Liver (tissue), 9 donors: ENCODE measurements around the gene ARMC9. TPM values are rescaled to one million over a fixed set of nuclear protein-coding genes. Genes with fewer than 3 reads are reported as not detected.

ENCODE experiments used
- DNase-seq: peaks from one replicate; pipeline ENCODE4 v3.0.0-alpha.2; 2017; ENCODE audit warnings: low spot score
- H3K27ac ChIP-seq, 2 donors: one replicate each; pipeline ENCODE4 v1.7.0; 2013; ENCODE audit warnings: inconsistent platforms in 2 of 2, low read length in 2 of 2, control low read depth in 1 of 2, low read depth in 1 of 2, mild to moderate bottlenecking in 1 of 2
- H3K27me3 ChIP-seq, 4 donors: one replicate each; pipeline versions ENCODE4 v1.6.1 to v1.7.0; 2013; ENCODE audit warnings: low read length in 3 of 4, inconsistent platforms in 1 of 4, mild to moderate bottlenecking in 1 of 4, moderate library complexity in 1 of 4; ENCODE audit not compliant: control insufficient read depth in 4 of 4, insufficient read depth in 4 of 4
- H3K36me3 ChIP-seq, 4 donors: one replicate each; pipeline versions ENCODE4 v1.6.1 to v1.7.0; 2013; ENCODE audit warnings: low read length in 3 of 4, mild to moderate bottlenecking in 3 of 4, low read depth in 1 of 4, moderate library complexity in 1 of 4; ENCODE audit not compliant: control insufficient read depth in 4 of 4, insufficient read depth in 3 of 4
- H3K4me1 ChIP-seq, 4 donors: one replicate each; pipeline versions ENCODE4 v1.6.1 to v1.7.0; 2013; ENCODE audit warnings: low read length in 3 of 4, mild to moderate bottlenecking in 3 of 4, moderate library complexity in 1 of 4; ENCODE audit not compliant: control insufficient read depth in 4 of 4, insufficient read depth in 4 of 4
- H3K4me3 ChIP-seq, 3 donors: one replicate each; pipeline versions ENCODE4 v1.6.1 to v1.7.0; 2013; ENCODE audit warnings: low read length in 3 of 3, control low read depth in 1 of 3, low read depth in 1 of 3, mild to moderate bottlenecking in 1 of 3
- H3K9ac ChIP-seq, 2 donors: one replicate each; pipeline ENCODE4 v1.7.0; 2013; ENCODE audit warnings: low read length in 2 of 2, mild to moderate bottlenecking in 2 of 2, moderate library complexity in 2 of 2, control low read depth in 1 of 2, low read depth in 1 of 2
- H3K9me3 ChIP-seq, 4 donors: one replicate each; pipeline versions ENCODE4 v1.6.1 to v1.7.0; 2013; ENCODE audit warnings: low read length in 3 of 4; ENCODE audit not compliant: control insufficient read depth in 4 of 4
- EGR1 ChIP-seq, 2 donors: IDR thresholded peaks; 2 replicates each; pipeline ENCODE4 v1.6.1; 2016 to 2018; ENCODE audit warnings: antibody characterized with exemption in 2 of 2, low read depth in 2 of 2
- GABPA ChIP-seq, 2 donors: IDR thresholded peaks in 1 of 2; conservative IDR thresholded peaks in 1 of 2; 2 replicates each; pipeline ENCODE4 v1.6.1; 2016; ENCODE audit warnings: antibody characterized with exemption in 2 of 2, mild to moderate bottlenecking in 1 of 2, moderate library complexity in 1 of 2
- HNF4A ChIP-seq, 2 donors: conservative IDR thresholded peaks; 2 replicates each; pipeline ENCODE4 v1.6.1; 2016; ENCODE audit warnings: antibody characterized with exemption in 2 of 2, mild to moderate bottlenecking in 2 of 2
- JUND ChIP-seq, 2 donors: IDR thresholded peaks; 2 replicates each; pipeline ENCODE4 v1.6.1; 2016; ENCODE audit warnings: antibody characterized with exemption in 2 of 2
- NR2F2 ChIP-seq: IDR thresholded peaks from 2 replicates; pipeline ENCODE4 v1.6.1; 2016; ENCODE audit warnings: antibody characterized with exemption
- RAD21 ChIP-seq, 2 donors: IDR thresholded peaks; 2 replicates each; pipeline ENCODE4 v1.6.1; 2016; ENCODE audit warnings: antibody characterized with exemption in 2 of 2, mild to moderate bottlenecking in 2 of 2
- SP1 ChIP-seq: IDR thresholded peaks from 2 replicates; pipeline ENCODE4 v1.6.1; 2018; ENCODE audit warnings: antibody characterized with exemption, mild to moderate bottlenecking
- TAF1 ChIP-seq: conservative IDR thresholded peaks from 2 replicates; pipeline ENCODE4 v1.6.1; 2016; ENCODE audit warnings: antibody characterized with exemption, mild to moderate bottlenecking
- YY1 ChIP-seq: IDR thresholded peaks from 2 replicates; pipeline ENCODE4 v1.6.1; 2016; ENCODE audit warnings: antibody characterized with exemption, mild to moderate bottlenecking
- WGBS: extraction: QIAGEN DNeasy Blood & Tissue Kit; methylation state at CpG from one replicate; pipeline ENCODE4 v1.1.7; 2013; 5-methylcytosine and 5-hydroxymethylcytosine counted together
- polyA plus RNA-seq, 2 donors: library from polyadenylated mRNA; stranded (reverse) in 1 of 2; unstranded in 1 of 2; fragments of 200-250 nt in 1 of 2; fragments of >200 nt in 1 of 2; fragmentation: Nextera tagmentation in 1 of 2; extraction: Ambion mirVana in 1 of 2; gene quantifications; one replicate each; pipeline versions ENCODE4 v1.2.1 to v1.2.3, GENCODE V29; 2013 to 2015
- total RNA-seq, 2 donors: library from RNA; depleted of rRNA; stranded (reverse); fragments of >200 nt; gene quantifications; one replicate each; pipeline ENCODE4 v1.2.3, GENCODE V29; 2014
- TF ChIP-seq, protein P1 (sequence below): fragments of 150-350 bp; IDR thresholded peaks from 2 replicates; pipeline ENCODE4 v1.5.1; 2017; ENCODE audit warnings: improper control_type of control experiment, low read depth, low read length; ENCODE audit not compliant: missing input control
- TF ChIP-seq, protein P2 (sequence below): IDR thresholded peaks from 2 replicates; pipeline ENCODE4 v1.6.1; 2016; ENCODE audit warnings: antibody characterized with exemption, mild to moderate bottlenecking
- donor health status: healthy.
- donor health status: healthy.
- donor health status: healthy.
- donor health status: healthy.
- donor health status: healthy.

Gene ARMC9
- total and polyA plus RNA-seq, 4 donors, result 1.1 to 2.3 (median 1.8) TPM

DNA sequence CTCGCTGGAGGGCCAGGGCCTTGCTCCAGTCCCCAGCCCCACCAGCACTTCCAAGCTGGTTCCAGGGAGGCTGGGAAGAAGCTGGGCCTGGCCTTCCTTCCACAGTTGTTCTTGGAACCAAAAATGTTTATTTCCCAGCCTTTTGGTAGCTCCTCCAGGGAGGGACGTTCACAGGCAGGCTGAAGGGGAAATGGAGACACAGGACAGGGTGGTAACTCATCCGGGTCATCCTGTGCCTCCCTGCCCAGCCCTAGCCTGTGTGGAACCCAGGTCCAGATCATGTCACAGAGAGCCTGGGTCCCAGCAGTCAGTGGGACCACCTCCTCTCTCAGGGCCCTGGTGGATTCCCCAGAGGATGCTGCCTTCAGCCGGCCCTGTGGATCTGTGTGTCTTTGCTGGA lies 12.5 kb upstream of the ARMC9 start:
- WGBS, result 85% methylated on average over 4 of the region's 4 CpGs
- no peak for TF ChIP-seq TAF1
- no peak for TF ChIP-seq EGR1 (IDR thresholded peaks at IDR 0.05; ENCODE audit: low read depth in 2 of 2)
- no peaks in the 10 kb centered on the region for H3K36me3 ChIP-seq
- no peaks in the 10 kb centered on the region for H3K27me3 ChIP-seq
- H3K4me3 ChIP-seq, result no peak overlapping the region
- no peak for DNase-seq
- H3K9me3 ChIP-seq, result no peaks in the 10 kb centered on the region
- no peak overlapping the region for H3K9ac ChIP-seq
- H3K4me1 ChIP-seq, result peaks cover 0 to 9% (median 3%) of the 10 kb centered on the region in 4 donors
- H3K27ac ChIP-seq, result peak overlapping the region; percentile 10 to 17

DNA sequence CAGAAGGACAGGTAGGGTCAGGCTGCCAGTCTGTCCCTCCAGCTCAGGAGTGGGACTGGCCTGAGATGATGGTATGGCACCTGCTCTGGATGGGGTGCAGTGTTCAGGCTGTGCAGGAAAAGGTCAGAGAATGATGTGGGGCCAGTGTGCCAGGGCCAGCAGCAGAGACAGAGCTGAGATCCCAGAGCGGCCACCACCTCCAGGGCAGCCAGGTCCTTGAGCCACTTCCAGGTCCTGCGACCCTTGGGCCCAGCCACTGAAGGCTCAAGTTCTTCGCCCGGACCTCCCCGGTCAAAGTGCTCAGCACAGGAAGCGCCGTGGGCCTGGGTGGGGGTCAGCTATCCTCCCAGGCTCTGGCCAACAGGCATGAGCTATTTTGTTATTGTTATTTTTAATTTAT lies 12.1 kb upstream of the ARMC9 start:
- peak overlapping the region in 1 of 2 donors; percentile 17 for H3K27ac ChIP-seq
- no peaks in the 10 kb centered on the region for H3K27me3 ChIP-seq
- no peak for TF ChIP-seq RAD21 (IDR thresholded peaks at IDR 0.05)
- TF ChIP-seq, protein P1, sequence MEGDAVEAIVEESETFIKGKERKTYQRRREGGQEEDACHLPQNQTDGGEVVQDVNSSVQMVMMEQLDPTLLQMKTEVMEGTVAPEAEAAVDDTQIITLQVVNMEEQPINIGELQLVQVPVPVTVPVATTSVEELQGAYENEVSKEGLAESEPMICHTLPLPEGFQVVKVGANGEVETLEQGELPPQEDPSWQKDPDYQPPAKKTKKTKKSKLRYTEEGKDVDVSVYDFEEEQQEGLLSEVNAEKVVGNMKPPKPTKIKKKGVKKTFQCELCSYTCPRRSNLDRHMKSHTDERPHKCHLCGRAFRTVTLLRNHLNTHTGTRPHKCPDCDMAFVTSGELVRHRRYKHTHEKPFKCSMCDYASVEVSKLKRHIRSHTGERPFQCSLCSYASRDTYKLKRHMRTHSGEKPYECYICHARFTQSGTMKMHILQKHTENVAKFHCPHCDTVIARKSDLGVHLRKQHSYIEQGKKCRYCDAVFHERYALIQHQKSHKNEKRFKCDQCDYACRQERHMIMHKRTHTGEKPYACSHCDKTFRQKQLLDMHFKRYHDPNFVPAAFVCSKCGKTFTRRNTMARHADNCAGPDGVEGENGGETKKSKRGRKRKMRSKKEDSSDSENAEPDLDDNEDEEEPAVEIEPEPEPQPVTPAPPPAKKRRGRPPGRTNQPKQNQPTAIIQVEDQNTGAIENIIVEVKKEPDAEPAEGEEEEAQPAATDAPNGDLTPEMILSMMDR, result no peak
- no peak for TF ChIP-seq GABPA (IDR thresholded peaks at IDR 0.05 in 1 of 2, conservative IDR thresholded peaks at IDR 0.05 in 1 of 2)
- TF ChIP-seq YY1, result no peak
- no peak for TF ChIP-seq NR2F2
- H3K4me1 ChIP-seq, result peaks cover 0 to 11% (median 5%) of the 10 kb centered on the region in 4 donors
- no peak for DNase-seq
- H3K4me3 ChIP-seq, result no peak overlapping the region
- H3K9ac ChIP-seq, result no peak overlapping the region
- no peaks in the 10 kb centered on the region for H3K36me3 ChIP-seq
- no peaks in the 10 kb centered on the region for H3K9me3 ChIP-seq
- 84% methylated on average over 7 of the region's 7 CpGs for WGBS

DNA sequence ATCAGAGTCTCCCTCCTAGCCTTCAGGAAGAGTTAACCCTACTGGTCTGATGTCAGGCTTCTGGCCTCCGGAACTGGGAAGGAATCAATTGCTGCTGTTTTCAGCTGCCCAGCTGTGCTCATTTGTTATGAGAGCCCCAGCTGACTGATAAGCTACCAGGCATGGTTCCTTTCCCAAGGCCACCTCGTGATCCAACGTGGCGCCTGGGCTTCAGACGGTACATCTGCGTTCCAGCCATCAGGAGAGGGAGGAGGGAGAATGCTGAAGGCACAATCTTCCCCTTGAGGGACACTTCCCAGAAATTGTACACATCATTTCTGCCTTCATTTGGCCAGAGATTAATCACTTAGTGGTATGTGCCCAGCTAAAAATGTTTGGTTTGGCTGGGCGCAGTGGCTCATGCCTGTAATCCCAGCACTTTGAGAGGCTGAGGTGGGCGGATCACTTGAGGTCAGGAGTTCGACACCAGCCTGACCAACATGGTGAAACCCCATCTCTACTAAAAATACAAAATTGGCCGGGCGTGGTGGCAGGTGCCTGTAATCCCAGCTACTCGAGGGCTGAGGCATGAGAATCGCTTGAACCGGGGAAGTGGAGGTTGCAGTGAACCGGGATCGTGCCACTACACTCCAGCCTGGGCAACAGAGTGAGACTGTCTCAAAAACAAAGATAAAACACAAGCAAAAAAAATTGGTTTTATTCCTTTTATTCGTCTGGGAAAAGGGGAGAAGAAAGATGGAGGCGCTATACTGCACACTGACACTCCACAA lies 10.5 kb upstream of the ARMC9 start:
- peak overlapping the region; percentile 8 to 61 for H3K27ac ChIP-seq
- no peak overlapping the region for H3K9ac ChIP-seq
- no peaks in the 10 kb centered on the region for H3K27me3 ChIP-seq
- TF ChIP-seq NR2F2 (peak; percentile 54), HNF4A (conservative IDR thresholded peaks at IDR 0.05) (no peak), JUND (IDR thresholded peaks at IDR 0.05) (no peak), SP1 (peak; percentile 36)
- TF ChIP-seq, protein P2, sequence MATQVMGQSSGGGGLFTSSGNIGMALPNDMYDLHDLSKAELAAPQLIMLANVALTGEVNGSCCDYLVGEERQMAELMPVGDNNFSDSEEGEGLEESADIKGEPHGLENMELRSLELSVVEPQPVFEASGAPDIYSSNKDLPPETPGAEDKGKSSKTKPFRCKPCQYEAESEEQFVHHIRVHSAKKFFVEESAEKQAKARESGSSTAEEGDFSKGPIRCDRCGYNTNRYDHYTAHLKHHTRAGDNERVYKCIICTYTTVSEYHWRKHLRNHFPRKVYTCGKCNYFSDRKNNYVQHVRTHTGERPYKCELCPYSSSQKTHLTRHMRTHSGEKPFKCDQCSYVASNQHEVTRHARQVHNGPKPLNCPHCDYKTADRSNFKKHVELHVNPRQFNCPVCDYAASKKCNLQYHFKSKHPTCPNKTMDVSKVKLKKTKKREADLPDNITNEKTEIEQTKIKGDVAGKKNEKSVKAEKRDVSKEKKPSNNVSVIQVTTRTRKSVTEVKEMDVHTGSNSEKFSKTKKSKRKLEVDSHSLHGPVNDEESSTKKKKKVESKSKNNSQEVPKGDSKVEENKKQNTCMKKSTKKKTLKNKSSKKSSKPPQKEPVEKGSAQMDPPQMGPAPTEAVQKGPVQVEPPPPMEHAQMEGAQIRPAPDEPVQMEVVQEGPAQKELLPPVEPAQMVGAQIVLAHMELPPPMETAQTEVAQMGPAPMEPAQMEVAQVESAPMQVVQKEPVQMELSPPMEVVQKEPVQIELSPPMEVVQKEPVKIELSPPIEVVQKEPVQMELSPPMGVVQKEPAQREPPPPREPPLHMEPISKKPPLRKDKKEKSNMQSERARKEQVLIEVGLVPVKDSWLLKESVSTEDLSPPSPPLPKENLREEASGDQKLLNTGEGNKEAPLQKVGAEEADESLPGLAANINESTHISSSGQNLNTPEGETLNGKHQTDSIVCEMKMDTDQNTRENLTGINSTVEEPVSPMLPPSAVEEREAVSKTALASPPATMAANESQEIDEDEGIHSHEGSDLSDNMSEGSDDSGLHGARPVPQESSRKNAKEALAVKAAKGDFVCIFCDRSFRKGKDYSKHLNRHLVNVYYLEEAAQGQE, result no peak
- no peaks in the 10 kb centered on the region for H3K36me3 ChIP-seq
- H3K4me3 ChIP-seq, result no peak overlapping the region
- WGBS, result 77% methylated on average over 18 of the region's 18 CpGs
- H3K4me1 ChIP-seq, result peaks cover 0 to 11% (median 5%) of the 10 kb centered on the region in 4 donors
- H3K9me3 ChIP-seq, result no peaks in the 10 kb centered on the region
- no peak for DNase-seq
